KG1 (cell line): ENCODE measurements around the gene KIF21B.
"Not testable (repeated sequence)": the region's sequence is repeated elsewhere in the genome, so short reads cannot be mapped to it uniquely, and the experiment has no call there.

ENCODE experiments used
- DNase-seq: peaks from one replicate; lab custom pipeline; 2025; lab: John Stamatoyannopoulos, UW

The KIF21B gene

GRCh38 chr1:200971428-200971903 is 52.0 kb downstream of the KIF21B start:
- no peak for DNase-seq

DNA sequence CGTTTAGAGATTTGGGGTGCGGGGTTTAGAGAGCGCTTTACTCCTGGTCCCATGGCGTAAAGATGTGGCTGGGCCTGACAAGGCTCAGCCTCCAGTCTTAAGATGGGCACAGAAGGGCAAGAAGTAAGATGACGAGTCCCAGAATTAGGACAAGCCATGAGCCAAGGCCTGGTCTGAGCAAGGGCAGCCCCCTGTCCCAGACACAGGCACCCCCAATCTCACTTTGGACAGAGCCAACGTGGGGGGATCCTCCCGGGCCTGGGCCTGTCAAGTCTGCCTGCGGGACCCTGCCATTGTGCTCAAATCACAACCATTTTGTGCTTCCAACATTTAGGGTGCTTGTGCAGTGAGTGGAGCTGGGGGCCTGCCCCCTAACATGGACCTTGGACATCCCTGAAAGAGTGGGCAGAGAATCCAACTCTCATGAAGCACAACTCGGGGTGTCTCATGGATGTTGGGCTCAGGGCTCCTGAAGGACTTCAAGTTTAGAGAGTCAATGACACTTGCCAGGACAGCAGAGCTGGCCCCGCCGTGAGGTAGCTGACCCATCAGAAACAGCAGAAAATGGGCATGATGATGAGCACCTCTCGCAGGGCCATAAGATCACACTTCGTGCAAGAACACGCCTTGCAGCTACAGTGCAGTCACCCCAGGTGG is 52.6 kb downstream of the KIF21B start:
- no peak for DNase-seq

GRCh38 chr1:200969726-200970561 is 53.6 kb downstream of the KIF21B start:
- no peak for DNase-seq

DNA sequence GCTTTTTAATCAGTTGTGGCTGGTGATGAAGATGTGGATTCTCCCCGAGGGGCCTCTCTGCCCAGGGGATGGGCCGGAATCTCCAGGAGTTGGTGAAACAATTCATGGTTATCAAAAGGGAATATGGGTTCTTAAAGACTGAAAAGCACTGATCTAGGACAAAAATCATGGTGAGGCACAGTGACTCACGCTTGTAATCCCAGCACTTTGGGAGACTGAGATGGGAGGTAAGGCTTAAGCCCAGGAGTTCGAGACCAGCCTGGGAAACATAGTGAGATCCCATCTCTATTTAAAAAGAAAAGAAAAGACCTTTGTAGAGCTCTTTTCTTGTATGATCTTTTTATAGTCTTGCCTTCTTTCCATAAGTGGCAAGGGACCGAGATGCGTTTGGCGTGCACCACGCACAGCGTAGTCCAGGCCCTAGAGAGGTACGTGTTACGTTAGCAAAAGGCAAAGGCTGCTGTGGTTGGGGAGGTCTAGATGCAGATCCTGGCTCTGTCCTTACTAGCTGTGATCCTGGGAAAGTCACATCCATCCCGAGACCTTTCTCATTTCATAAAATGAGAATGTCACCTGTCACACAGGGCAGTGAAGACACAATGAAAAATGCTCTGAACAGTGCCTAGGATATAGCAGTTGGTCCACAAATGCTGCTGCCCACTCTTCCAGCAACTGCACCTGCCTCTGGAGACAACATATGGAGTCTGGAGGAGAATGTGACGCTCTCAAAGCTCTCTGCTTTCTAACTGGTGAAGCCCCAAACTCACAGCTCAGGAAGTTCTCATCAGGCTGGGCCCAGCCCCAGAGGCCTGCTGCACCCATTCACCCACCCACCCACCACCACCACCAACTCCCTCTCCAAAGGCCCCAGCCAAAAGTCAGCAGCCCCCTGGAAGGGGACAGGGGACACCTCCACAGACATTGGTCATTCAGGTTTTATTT is 54.8 kb downstream of the KIF21B start:
- no peak for DNase-seq

DNA sequence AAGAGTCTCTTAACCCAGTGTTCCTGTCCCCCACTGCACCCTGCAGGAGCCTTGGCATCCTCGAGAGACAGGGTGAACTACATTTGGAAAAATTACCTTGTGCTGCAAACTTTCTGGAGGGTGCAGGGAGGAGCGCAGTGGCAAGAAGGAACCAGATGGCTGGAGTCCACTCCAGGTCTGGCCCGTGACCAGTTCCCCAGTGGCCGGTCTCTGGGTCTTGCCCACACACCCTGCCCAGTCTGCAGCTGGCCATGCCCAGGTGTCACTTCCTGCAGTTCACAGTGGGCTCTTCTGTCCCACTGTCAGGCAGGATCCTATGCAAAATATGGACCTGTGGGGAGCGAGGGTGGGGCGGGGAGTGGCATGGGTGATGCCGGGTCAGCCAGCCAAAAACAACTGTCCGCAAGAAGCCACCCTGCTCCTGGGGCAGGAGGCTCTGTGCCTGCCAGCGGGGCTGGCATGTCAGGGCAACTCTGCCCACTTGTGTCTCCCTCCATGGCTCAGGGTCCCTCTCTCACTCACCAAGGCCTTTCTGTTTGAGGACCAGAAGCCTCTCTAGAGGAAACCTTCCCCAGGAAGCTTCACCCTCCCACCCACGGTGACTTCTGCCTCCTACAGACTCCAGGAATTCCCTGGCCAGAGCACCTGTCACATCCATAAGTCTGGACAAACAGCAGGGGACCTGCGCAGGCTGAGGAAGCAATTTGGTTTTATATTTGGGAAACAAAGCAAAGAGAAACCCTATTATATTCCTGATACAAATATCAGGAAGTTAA is 55.6 kb downstream of the KIF21B start:
- no peak for DNase-seq

GRCh38 chr1:200966934-200967333 is 56.6 kb downstream of the KIF21B start:
- DNase-seq, result no peak

GRCh38 chr1:200965111-200965805 is 58.3 kb downstream of the KIF21B start:
- DNase-seq, result no peak

DNA sequence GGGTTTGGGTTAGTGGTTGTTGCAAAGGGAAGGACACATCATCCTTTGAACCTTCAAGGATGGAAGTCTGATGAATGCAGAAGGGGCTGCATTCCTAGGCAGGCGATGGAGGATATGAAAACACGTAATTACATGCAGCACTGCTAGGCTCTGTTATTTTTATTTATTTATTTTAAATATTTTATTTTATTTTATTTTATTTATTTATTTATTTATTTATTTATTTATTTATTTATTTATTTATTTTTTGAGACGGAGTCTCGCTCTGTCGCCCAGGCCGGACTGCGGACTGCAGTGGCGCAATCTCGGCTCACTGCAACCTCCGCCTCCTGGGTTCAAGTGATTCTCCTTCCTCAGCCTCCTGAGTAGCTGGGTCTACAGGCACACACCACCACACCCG is 59.6 kb downstream of the KIF21B start:
- DNase-seq, result not testable (repeated sequence)

DNA sequence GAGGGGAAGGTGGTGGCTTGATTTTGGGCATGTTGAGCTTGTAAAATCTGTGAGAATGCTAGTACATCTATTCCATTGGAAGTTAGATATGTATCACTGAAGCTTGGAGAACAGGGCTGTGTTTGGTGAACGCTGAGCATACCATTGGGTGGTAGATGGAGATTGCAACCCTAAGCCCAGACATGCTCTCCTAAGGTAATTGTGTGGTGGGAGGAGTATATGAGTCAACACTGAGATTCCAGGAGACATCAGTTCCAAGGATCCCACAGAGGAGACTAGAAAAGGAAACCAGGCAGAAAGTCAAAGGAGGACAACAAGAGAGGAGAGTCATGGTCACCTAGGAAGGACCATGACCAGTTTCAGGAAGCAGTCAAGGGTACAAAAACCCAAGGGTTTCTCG is 60.4 kb downstream of the KIF21B start:
- no peak for DNase-seq

GRCh38 chr1:200962631-200963030 is 60.9 kb downstream of the KIF21B start:
- DNase-seq, result no peak

DNA sequence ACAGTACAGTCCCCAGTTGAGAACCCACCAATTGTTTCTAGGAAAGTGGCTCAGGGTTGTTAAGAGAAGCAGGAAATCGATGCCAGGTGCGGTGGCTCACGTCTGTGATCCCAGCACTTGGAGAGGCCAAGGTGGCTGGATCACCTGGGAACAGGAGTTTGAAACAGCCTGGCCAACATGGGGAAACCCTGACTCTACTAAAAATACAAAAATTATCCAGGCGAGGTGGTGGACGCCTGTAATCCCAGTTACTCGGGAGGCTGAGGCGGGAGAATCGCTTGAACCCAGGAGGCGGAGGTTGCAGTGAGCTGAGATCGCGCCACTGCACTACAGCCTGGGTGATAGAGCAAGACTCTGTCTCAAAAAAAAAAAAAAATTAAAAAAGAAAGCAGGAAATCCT is 61.4 kb downstream of the KIF21B start:
- DNase-seq, result not testable (repeated sequence)

GRCh38 chr1:200960948-200961340 is 62.6 kb downstream of the KIF21B start:
- no peak for DNase-seq

- DNase-seq, result no peak
These were observed 63.1 kb downstream of the KIF21B start for GRCh38 chr1:200960236-200960947.

- no peak for DNase-seq
These were observed 64.0 kb downstream of the KIF21B start for GRCh38 chr1:200959411-200959921.

GRCh38 chr1:200958597-200958996 is 64.9 kb downstream of the KIF21B start:
- DNase-seq, result no peak

GRCh38 chr1:200954434-200954833 is 69.1 kb downstream of the KIF21B start:
- DNase-seq, result no peak

DNA sequence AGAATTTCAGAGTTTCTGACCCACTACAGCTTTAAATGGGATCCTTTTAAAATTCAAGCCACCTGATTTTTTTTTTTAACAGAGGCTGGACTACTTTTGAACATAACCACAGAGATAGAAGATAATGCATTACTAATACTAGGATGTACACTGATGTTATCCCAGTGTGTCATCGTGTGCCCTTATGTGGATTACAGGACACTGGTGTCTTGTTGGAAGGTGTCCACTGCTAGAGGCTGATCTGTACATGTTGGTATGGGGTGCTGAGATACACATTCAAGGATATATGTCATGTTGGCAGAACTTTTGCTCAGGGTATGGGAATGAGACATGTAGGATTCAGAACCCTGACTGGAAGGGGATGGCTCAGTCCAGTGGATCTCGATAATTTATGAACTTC is 72.5 kb downstream of the KIF21B start:
- DNase-seq, result no peak

DNA sequence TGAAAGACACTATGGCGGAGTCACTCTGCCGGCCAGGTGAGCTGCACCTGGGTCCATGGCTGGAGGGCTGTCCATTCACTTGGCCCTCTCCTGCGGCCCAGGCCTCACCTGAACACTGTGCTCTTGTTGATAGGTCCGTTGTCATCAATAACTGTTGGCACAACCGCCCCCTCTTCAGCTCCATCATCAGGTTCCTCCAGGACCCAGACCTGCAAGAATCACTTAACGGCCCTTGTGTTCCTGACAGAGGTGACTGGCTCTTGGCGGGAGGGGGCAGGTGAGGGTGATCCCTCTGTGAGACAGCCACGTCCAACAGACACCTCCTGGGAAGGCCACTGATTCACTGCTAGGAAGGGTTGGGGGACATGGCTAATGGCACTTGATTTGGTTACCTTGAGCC is 73.9 kb downstream of the KIF21B start:
- DNase-seq, result no peak

DNA sequence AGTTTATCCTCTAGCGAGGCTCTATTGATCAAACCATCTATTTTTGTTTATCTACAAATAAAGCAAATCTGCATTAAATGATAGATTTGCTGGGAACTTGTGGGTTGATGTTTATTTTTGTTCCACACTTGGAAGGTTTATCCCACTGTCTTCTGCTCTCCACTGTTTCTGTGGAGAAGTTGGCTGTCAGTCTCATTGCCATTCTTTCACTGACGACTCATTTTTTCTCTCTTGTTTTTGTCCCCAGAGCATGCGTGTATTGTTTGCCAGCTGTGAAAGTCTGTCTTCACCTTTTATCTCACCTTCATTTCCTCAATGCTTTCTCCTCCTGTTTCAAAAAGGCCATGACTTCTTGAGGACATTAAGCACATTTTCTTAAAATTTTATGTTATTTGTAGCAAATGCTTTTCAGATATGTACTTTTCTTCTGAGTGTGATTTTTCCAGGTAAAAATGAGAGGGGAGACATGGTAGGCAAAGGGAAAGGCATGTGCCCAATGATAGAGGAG is 76.4 kb downstream of the KIF21B start:
- no peak for DNase-seq

DNA sequence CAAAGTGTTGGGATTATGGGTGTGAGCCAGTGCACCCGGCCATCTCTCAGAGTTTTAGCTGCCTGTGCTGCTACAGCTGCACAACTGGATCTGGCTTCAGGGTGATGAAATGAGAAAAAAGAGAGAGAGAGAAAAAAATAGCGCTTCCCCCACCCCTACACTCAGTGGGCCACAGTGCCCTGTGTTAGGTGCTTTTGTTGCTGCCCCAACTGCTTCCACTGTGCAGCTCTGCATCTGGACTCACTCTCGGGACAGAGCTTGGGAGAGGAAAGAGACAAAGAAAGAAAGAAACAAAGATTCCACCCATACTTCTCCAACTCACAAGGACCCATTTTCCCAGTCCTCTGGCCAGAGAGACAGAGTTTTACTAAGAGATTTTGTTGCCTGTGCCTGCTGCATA is 78.4 kb downstream of the KIF21B start:
- DNase-seq, result no peak
